LNCaP clone FGC (cell line): Measurements from ENCODE around the gene CANT1.

Experiments used
- DNase-seq: peaks from one replicate; pipeline ENCODE4 v3.0.0-alpha.2; 2011; ENCODE audit warnings: low read depth
- H3K4me3 ChIP-seq: 2 replicates; pipeline ENCODE4 v1.5.1; 2011; ENCODE audit warnings: mild to moderate bottlenecking, low read depth, low read length, control low read depth
- CTCF ChIP-seq: IDR thresholded peaks from 2 replicates; pipeline ENCODE4 v1.5.1; 2012; ENCODE audit warnings: mild to moderate bottlenecking; ENCODE audit not compliant: control insufficient read depth, insufficient read depth; ENCODE audit errors: extremely low read depth

CANT1 gene

GRCh38 chr17:78977997-78978973, 31.3 kb downstream of the CANT1 start:
- TF ChIP-seq CTCF: no peak
- no peak overlapping the region for H3K4me3 ChIP-seq
- no peak for DNase-seq

- TF ChIP-seq CTCF: no peak
- DNase-seq: no peak
- H3K4me3 ChIP-seq: no peak overlapping the region
These were observed 32.0 kb downstream of the CANT1 start for GRCh38 chr17:78977681-78977943.

GRCh38 chr17:78976907-78977680, 32.5 kb downstream of the CANT1 start:
- TF ChIP-seq CTCF: no peak
- H3K4me3 ChIP-seq: no peak overlapping the region

GRCh38 chr17:78974635-78975591, 34.7 kb downstream of the CANT1 start:
- TF ChIP-seq CTCF: no peak
- H3K4me3 ChIP-seq: peak overlapping the region; percentile 44
- peak; percentile 89 for DNase-seq

More at GRCh38 chr17:78976907-78977680, 32.5 kb downstream of the CANT1 start:
- DNase-seq: no peak

- peak overlapping the region; percentile 44 for H3K4me3 ChIP-seq
- DNase-seq: no peak
- no peak for TF ChIP-seq CTCF
These were observed 35.6 kb downstream of the CANT1 start for GRCh38 chr17:78973792-78974520.

GRCh38 chr17:78973196-78973595, 36.4 kb downstream of the CANT1 start:
- no peak for TF ChIP-seq CTCF
- H3K4me3 ChIP-seq: no peak overlapping the region
- DNase-seq: no peak
